ENCODE measurements around the gene PREX1. TPM values are rescaled to one million over a fixed set of nuclear protein-coding genes. Genes with fewer than 3 reads are reported as not detected.

The PREX1 gene
- total and polyA plus RNA-seq, 2 donors (not counting 1 experiment from before 2014, with no cell fraction given), result 1.0 to 3.1 TPM

DNA sequence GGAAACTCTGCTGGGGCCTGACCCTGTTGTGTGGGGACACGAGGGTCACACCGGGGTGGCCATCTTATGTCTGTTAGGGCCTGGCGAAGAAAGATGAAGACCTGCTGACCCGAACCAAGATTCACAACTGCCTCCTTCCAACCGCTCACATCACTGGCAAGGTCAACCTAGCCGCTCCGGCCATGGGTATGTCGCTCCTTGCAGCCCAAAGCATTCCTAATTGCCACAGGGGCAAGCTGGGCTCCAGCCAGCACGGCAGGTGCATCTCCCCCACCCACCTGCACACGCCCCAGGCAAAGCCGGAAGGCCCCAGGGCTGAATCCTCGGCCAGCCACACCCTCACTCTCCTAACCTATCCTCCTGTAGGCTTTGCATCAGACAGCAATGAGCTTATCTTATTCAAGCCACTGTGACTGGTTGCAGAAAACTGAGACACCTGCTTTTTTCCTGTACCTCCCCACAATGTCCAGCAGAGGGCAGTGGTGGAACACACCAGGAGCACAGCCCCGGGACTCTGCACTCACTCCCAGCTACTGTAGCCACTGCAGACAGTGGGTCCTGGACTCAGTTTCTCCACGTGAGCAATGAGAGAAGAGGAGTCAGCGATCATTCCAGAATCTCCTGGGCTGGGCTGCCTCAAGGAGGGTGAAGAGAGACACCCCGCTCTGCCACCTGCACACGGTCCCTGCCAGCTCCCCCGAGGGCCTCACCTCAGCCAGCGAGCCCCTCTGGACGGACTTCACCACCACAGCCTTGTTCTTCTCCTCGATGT lies 170.2 kb downstream of the PREX1 start:
- Histone ChIP-seq H3K4me2 (ENCODE audit: extremely low read depth, insufficient read depth, low read length) (no peak overlapping the region), H3K36me3 (ENCODE audit: control insufficient read depth, insufficient read depth, low read length) (no peaks in the 10 kb centered on the region), H3K27me3 (ENCODE audit: control insufficient read depth, insufficient read depth, low read length) (no peaks in the 10 kb centered on the region), H2AFZ (ENCODE audit: low read length) (no peak overlapping the region), H3K4me3 (replicated peaks in 1 of 4; ENCODE audit: control extremely low read depth in 1 of 4, insufficient read depth in 1 of 4, low read depth in 3 of 4, low read length in 4 of 4) (no peak overlapping the region), H3K9ac (ENCODE audit: insufficient read depth, low read length) (no peak overlapping the region), H3K79me2 (ENCODE audit: control insufficient read depth, insufficient read depth, low read length) (no peaks in the 10 kb centered on the region), H3K27ac (ENCODE audit: insufficient read depth, low read length) (no peak overlapping the region), H4K20me1 (ENCODE audit: control insufficient read depth, extremely low read depth, insufficient read depth, low read length) (no peaks in the 10 kb centered on the region), H3K9me3 (ENCODE audit: control insufficient read depth, insufficient read depth, low read depth, low read length) (no peaks in the 10 kb centered on the region), H3K4me1 (ENCODE audit: control insufficient read depth, extremely low read depth, insufficient read depth, low read length) (no peaks in the 10 kb centered on the region)
- TF ChIP-seq EZH2 (IDR thresholded peaks at IDR 0.05; ENCODE audit: low read length, missing control alignments), result no peak
- TF ChIP-seq, protein P1, sequence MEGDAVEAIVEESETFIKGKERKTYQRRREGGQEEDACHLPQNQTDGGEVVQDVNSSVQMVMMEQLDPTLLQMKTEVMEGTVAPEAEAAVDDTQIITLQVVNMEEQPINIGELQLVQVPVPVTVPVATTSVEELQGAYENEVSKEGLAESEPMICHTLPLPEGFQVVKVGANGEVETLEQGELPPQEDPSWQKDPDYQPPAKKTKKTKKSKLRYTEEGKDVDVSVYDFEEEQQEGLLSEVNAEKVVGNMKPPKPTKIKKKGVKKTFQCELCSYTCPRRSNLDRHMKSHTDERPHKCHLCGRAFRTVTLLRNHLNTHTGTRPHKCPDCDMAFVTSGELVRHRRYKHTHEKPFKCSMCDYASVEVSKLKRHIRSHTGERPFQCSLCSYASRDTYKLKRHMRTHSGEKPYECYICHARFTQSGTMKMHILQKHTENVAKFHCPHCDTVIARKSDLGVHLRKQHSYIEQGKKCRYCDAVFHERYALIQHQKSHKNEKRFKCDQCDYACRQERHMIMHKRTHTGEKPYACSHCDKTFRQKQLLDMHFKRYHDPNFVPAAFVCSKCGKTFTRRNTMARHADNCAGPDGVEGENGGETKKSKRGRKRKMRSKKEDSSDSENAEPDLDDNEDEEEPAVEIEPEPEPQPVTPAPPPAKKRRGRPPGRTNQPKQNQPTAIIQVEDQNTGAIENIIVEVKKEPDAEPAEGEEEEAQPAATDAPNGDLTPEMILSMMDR (conservative IDR thresholded peaks at IDR 0.05 in 1 of 2, IDR thresholded peaks at IDR 0.05 in 1 of 2; ENCODE audit: low read depth in 1 of 2, low read length in 2 of 2), result peak; percentile 97
- DNase-seq (ENCODE audit: low read depth in 2 of 2), result peak; percentile 53 to 79

GRCh38 chr20:48656661-48657211 lies 171.1 kb downstream of the PREX1 start:
- no peaks in the 10 kb centered on the region for H3K9me3 ChIP-seq (ENCODE audit: control insufficient read depth, insufficient read depth, low read depth, low read length)
- H3K9ac ChIP-seq (ENCODE audit: insufficient read depth, low read length), result no peak overlapping the region
- no peak overlapping the region for H3K27ac ChIP-seq (ENCODE audit: insufficient read depth, low read length)
- no peaks in the 10 kb centered on the region for H3K27me3 ChIP-seq (ENCODE audit: control insufficient read depth, insufficient read depth, low read length)
- no peaks in the 10 kb centered on the region for H3K4me1 ChIP-seq (ENCODE audit: control insufficient read depth, extremely low read depth, insufficient read depth, low read length)
- no peaks in the 10 kb centered on the region for H3K36me3 ChIP-seq (ENCODE audit: control insufficient read depth, insufficient read depth, low read length)
- no peak overlapping the region for H2AFZ ChIP-seq (ENCODE audit: low read length)
- TF ChIP-seq, protein P1 (conservative IDR thresholded peaks at IDR 0.05 in 1 of 2, IDR thresholded peaks at IDR 0.05 in 1 of 2; ENCODE audit: low read depth in 1 of 2, low read length in 2 of 2), result no peak
- TF ChIP-seq EZH2 (IDR thresholded peaks at IDR 0.05; ENCODE audit: low read length, missing control alignments), result no peak
- no peak for DNase-seq (ENCODE audit: low read depth in 2 of 2)
- H3K4me2 ChIP-seq (ENCODE audit: extremely low read depth, insufficient read depth, low read length), result no peak overlapping the region
- no peaks in the 10 kb centered on the region for H4K20me1 ChIP-seq (ENCODE audit: control insufficient read depth, extremely low read depth, insufficient read depth, low read length)
- no peak overlapping the region for H3K4me3 ChIP-seq (replicated peaks in 1 of 4; ENCODE audit: control extremely low read depth in 1 of 4, insufficient read depth in 1 of 4, low read depth in 3 of 4, low read length in 4 of 4)
- no peaks in the 10 kb centered on the region for H3K79me2 ChIP-seq (ENCODE audit: control insufficient read depth, insufficient read depth, low read length)

- no peaks in the 10 kb centered on the region for H3K36me3 ChIP-seq (ENCODE audit: control insufficient read depth, insufficient read depth, low read length)
- H3K79me2 ChIP-seq (ENCODE audit: control insufficient read depth, insufficient read depth, low read length), result no peaks in the 10 kb centered on the region
- H3K4me3 ChIP-seq (replicated peaks in 1 of 4; ENCODE audit: control extremely low read depth in 1 of 4, insufficient read depth in 1 of 4, low read depth in 3 of 4, low read length in 4 of 4), result no peak overlapping the region
- H2AFZ ChIP-seq (ENCODE audit: low read length), result no peak overlapping the region
- H3K4me2 ChIP-seq (ENCODE audit: extremely low read depth, insufficient read depth, low read length), result no peak overlapping the region
- H4K20me1 ChIP-seq (ENCODE audit: control insufficient read depth, extremely low read depth, insufficient read depth, low read length), result no peaks in the 10 kb centered on the region
- no peaks in the 10 kb centered on the region for H3K27me3 ChIP-seq (ENCODE audit: control insufficient read depth, insufficient read depth, low read length)
- no peak overlapping the region for H3K9ac ChIP-seq (ENCODE audit: insufficient read depth, low read length)
- TF ChIP-seq EZH2 (IDR thresholded peaks at IDR 0.05; ENCODE audit: low read length, missing control alignments), result no peak
- TF ChIP-seq, protein P1 (conservative IDR thresholded peaks at IDR 0.05 in 1 of 2, IDR thresholded peaks at IDR 0.05 in 1 of 2; ENCODE audit: low read depth in 1 of 2, low read length in 2 of 2), result no peak
- DNase-seq (ENCODE audit: low read depth in 2 of 2), result no peak
- no peaks in the 10 kb centered on the region for H3K4me1 ChIP-seq (ENCODE audit: control insufficient read depth, extremely low read depth, insufficient read depth, low read length)
- H3K27ac ChIP-seq (ENCODE audit: insufficient read depth, low read length), result no peak overlapping the region
- H3K9me3 ChIP-seq (ENCODE audit: control insufficient read depth, insufficient read depth, low read depth, low read length), result no peaks in the 10 kb centered on the region
Observed at GRCh38 chr20:48656137-48656536, 171.7 kb downstream of the PREX1 start.

Measured in fibroblast of lung (primary cell).